ENCODE data around the gene MDGA2. TPM values are rescaled to one million over a fixed set of nuclear protein-coding genes. Genes with fewer than 3 reads are reported as not detected.
"Not testable (repeated sequence)": the region's sequence is repeated elsewhere in the genome, so short reads cannot be mapped to it uniquely, and the experiment has no call there.

Gene MDGA2
- total RNA-seq, 1 experiment from 2014 or later, result not detected

- no peak overlapping the region for H3K4me3 Mint-ChIP-seq (ENCODE audit: low read depth, unreplicated experiment)
- BruUV-seq (replicated peaks), result no TSS peak
- H3K4me1 Mint-ChIP-seq (ENCODE audit: low read depth, unreplicated experiment), result no peaks in the 10 kb centered on the region
- no peaks in the 10 kb centered on the region for H3K36me3 Mint-ChIP-seq (ENCODE audit: insufficient read depth, unreplicated experiment)
- DNase-seq, result no peak
- CTCF ChIA-PET, result no interaction called here
- H3K9me3 Mint-ChIP-seq (ENCODE audit: low read depth, unreplicated experiment), result peaks cover 3% of the 10 kb centered on the region
- TF ChIP-seq CTCF (IDR thresholded peaks at IDR 0.05; ENCODE audit: unreplicated experiment), result no peak
- H3K27me3 Mint-ChIP-seq (ENCODE audit: unreplicated experiment), result no peaks in the 10 kb centered on the region
- intact Hi-C loops (cut with micrococcal nuclease; ENCODE audit: unreplicated experiment), result no loop called here
- no peak overlapping the region for H3K27ac Mint-ChIP-seq (ENCODE audit: unreplicated experiment)
Observed at GRCh38 chr14:46940611-46941010, 734.8 kb downstream of the MDGA2 start.

GRCh38 chr14:46920542-46920941 lies 754.9 kb downstream of the MDGA2 start:
- Mint-ChIP-seq H3K4me1 (ENCODE audit: low read depth, unreplicated experiment) (no peaks in the 10 kb centered on the region), H3K36me3 (ENCODE audit: insufficient read depth, unreplicated experiment) (no peaks in the 10 kb centered on the region), H3K4me3 (ENCODE audit: low read depth, unreplicated experiment) (no peak overlapping the region), H3K9me3 (ENCODE audit: low read depth, unreplicated experiment) (peaks cover 9% of the 10 kb centered on the region), H3K27ac (ENCODE audit: unreplicated experiment) (no peak overlapping the region), H3K27me3 (ENCODE audit: unreplicated experiment) (no peaks in the 10 kb centered on the region)
- CTCF ChIA-PET, result no interaction called here
- BruUV-seq (replicated peaks), result no TSS peak
- intact Hi-C loops (cut with micrococcal nuclease; ENCODE audit: unreplicated experiment), result no loop called here
- TF ChIP-seq CTCF (IDR thresholded peaks at IDR 0.05; ENCODE audit: unreplicated experiment), result no peak
- no peak for DNase-seq

- DNase-seq; H3K27me3 Mint-ChIP-seq (ENCODE audit: unreplicated experiment); BruUV-seq (replicated peaks); H3K4me1 Mint-ChIP-seq (ENCODE audit: low read depth, unreplicated experiment); H3K36me3 Mint-ChIP-seq (ENCODE audit: insufficient read depth, unreplicated experiment); H3K27ac Mint-ChIP-seq (ENCODE audit: unreplicated experiment); intact Hi-C loops (cut with micrococcal nuclease; ENCODE audit: unreplicated experiment); H3K4me3 Mint-ChIP-seq (ENCODE audit: low read depth, unreplicated experiment); CTCF ChIA-PET; H3K9me3 Mint-ChIP-seq (ENCODE audit: low read depth, unreplicated experiment): not testable (repeated sequence)
Observed at GRCh38 chr14:46915539-46915938, 759.9 kb downstream of the MDGA2 start.

GRCh38 chr14:46902837-46903236 lies 772.6 kb downstream of the MDGA2 start:
- BruUV-seq (replicated peaks), result no TSS peak
- intact Hi-C loops (cut with micrococcal nuclease; ENCODE audit: unreplicated experiment), result no loop called here
- TF ChIP-seq CTCF (IDR thresholded peaks at IDR 0.05; ENCODE audit: unreplicated experiment), result no peak
- no peak for DNase-seq
- H3K4me3 Mint-ChIP-seq (ENCODE audit: low read depth, unreplicated experiment), result no peak overlapping the region
- no peaks in the 10 kb centered on the region for H3K27me3 Mint-ChIP-seq (ENCODE audit: unreplicated experiment)
- no peaks in the 10 kb centered on the region for H3K4me1 Mint-ChIP-seq (ENCODE audit: low read depth, unreplicated experiment)
- no peaks in the 10 kb centered on the region for H3K9me3 Mint-ChIP-seq (ENCODE audit: low read depth, unreplicated experiment)
- no peaks in the 10 kb centered on the region for H3K36me3 Mint-ChIP-seq (ENCODE audit: insufficient read depth, unreplicated experiment)
- H3K27ac Mint-ChIP-seq (ENCODE audit: unreplicated experiment), result no peak overlapping the region
- CTCF ChIA-PET, result no interaction called here

DNA sequence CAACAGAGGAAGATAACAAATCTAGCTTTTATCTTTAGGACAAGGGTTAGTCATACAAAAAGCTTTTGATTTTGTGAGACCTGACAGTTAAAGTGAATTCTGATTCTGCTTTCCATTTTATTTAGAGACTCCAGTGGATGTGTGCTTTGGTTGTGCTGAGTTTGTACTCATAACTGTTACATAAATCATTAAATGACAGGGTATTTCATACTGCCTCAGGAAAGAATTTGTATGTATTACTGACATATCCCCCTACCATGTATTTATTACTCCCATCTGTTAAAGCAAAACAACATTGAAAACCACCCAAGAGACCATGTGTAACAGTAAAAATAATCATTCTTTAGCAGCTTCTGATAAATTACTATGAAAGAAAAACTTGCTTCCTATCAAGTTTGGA lies 780.9 kb downstream of the MDGA2 start:
- H3K4me1 Mint-ChIP-seq (ENCODE audit: low read depth, unreplicated experiment), result no peaks in the 10 kb centered on the region

More for the DNA sequence above, 780.9 kb downstream of the MDGA2 start:
- no peak overlapping the region for H3K27ac Mint-ChIP-seq (ENCODE audit: unreplicated experiment)
- no TSS peak for BruUV-seq (replicated peaks)
- no peaks in the 10 kb centered on the region for H3K36me3 Mint-ChIP-seq (ENCODE audit: insufficient read depth, unreplicated experiment)
- peaks cover 5% of the 10 kb centered on the region for H3K9me3 Mint-ChIP-seq (ENCODE audit: low read depth, unreplicated experiment)
- CTCF ChIA-PET, result no interaction called here
- intact Hi-C loops (cut with micrococcal nuclease; ENCODE audit: unreplicated experiment), result no loop called here
- no peak for DNase-seq
- no peaks in the 10 kb centered on the region for H3K27me3 Mint-ChIP-seq (ENCODE audit: unreplicated experiment)
- TF ChIP-seq CTCF (IDR thresholded peaks at IDR 0.05; ENCODE audit: unreplicated experiment), result no peak
- no peak overlapping the region for H3K4me3 Mint-ChIP-seq (ENCODE audit: low read depth, unreplicated experiment)
